ENCODE results near the gene CUL3.

Gene CUL3

GRCh38 chr2:224448236-224448635, 136.9 kb downstream of the CUL3 start:
- no peak for DNase-seq (ENCODE audit: low read depth in 1 of 2, low spot score in 1 of 2)
- H3K4me3 ChIP-seq (replicated peaks; ENCODE audit: insufficient read depth, low read length): no peak overlapping the region
- H3K27me3 ChIP-seq (ENCODE audit: insufficient read depth, poor library complexity, severe bottlenecking): no peaks in the 10 kb centered on the region
- no peak overlapping the region for H3K27ac ChIP-seq (replicated peaks)
- TF ChIP-seq CTCF (IDR thresholded peaks at IDR 0.05; ENCODE audit: insufficient read depth, low read length): no peak
- TF ChIP-seq SPI1 (IDR thresholded peaks at IDR 0.05; ENCODE audit: borderline replicate concordance, low read depth): no peak
- no peak for TF ChIP-seq POLR2AphosphoS5 (IDR thresholded peaks at IDR 0.05; ENCODE audit: low read depth)
- TF ChIP-seq REST (IDR thresholded peaks at IDR 0.05; ENCODE audit: insufficient replicate concordance, low read depth): no peak
- no peak for TF ChIP-seq GABPA (IDR thresholded peaks at IDR 0.05; ENCODE audit: low read depth)

- Histone ChIP-seq H3K27me3 (ENCODE audit: insufficient read depth, poor library complexity, severe bottlenecking) (no peaks in the 10 kb centered on the region), H3K4me3 (replicated peaks; ENCODE audit: insufficient read depth, low read length) (no peak overlapping the region), H3K27ac (replicated peaks) (no peak overlapping the region)
- no peak for TF ChIP-seq POLR2AphosphoS5 (IDR thresholded peaks at IDR 0.05; ENCODE audit: low read depth)
- TF ChIP-seq REST (IDR thresholded peaks at IDR 0.05; ENCODE audit: insufficient replicate concordance, low read depth): no peak
- TF ChIP-seq CTCF (IDR thresholded peaks at IDR 0.05; ENCODE audit: insufficient read depth, low read length): no peak
- no peak for TF ChIP-seq GABPA (IDR thresholded peaks at IDR 0.05; ENCODE audit: low read depth)
- TF ChIP-seq SPI1 (IDR thresholded peaks at IDR 0.05; ENCODE audit: borderline replicate concordance, low read depth): no peak
- no peak for DNase-seq (ENCODE audit: low read depth in 1 of 2, low spot score in 1 of 2)
Measured at GRCh38 chr2:224444783-224445182, 140.4 kb downstream of the CUL3 start.

- H3K27me3 ChIP-seq (ENCODE audit: insufficient read depth, poor library complexity, severe bottlenecking): no peaks in the 10 kb centered on the region
- TF ChIP-seq CTCF (IDR thresholded peaks at IDR 0.05; ENCODE audit: insufficient read depth, low read length): no peak
- no peak for TF ChIP-seq GABPA (IDR thresholded peaks at IDR 0.05; ENCODE audit: low read depth)
- TF ChIP-seq REST (IDR thresholded peaks at IDR 0.05; ENCODE audit: insufficient replicate concordance, low read depth): no peak
- no peak for TF ChIP-seq SPI1 (IDR thresholded peaks at IDR 0.05; ENCODE audit: borderline replicate concordance, low read depth)
- TF ChIP-seq POLR2AphosphoS5 (IDR thresholded peaks at IDR 0.05; ENCODE audit: low read depth): no peak
- no peak for DNase-seq (ENCODE audit: low read depth in 1 of 2, low spot score in 1 of 2)
- H3K27ac ChIP-seq (replicated peaks): no peak overlapping the region
- no peak overlapping the region for H3K4me3 ChIP-seq (replicated peaks; ENCODE audit: insufficient read depth, low read length)
Measured at GRCh38 chr2:224444021-224444420, 141.1 kb downstream of the CUL3 start.
